GM12892 (cell line): ENCODE data around the gene SEMA4F.

Experiments used
- POLR2A ChIP-seq: IDR thresholded peaks from 2 replicates; pipeline ENCODE4 v1.6.1; 2011; ENCODE audit warnings: low read depth, low read length, control low read depth
- POLR2AphosphoS5 ChIP-seq: IDR thresholded peaks from 2 replicates; pipeline ENCODE4 v1.6.1; 2011; ENCODE audit warnings: low read depth, low read length, control low read depth

DNA sequence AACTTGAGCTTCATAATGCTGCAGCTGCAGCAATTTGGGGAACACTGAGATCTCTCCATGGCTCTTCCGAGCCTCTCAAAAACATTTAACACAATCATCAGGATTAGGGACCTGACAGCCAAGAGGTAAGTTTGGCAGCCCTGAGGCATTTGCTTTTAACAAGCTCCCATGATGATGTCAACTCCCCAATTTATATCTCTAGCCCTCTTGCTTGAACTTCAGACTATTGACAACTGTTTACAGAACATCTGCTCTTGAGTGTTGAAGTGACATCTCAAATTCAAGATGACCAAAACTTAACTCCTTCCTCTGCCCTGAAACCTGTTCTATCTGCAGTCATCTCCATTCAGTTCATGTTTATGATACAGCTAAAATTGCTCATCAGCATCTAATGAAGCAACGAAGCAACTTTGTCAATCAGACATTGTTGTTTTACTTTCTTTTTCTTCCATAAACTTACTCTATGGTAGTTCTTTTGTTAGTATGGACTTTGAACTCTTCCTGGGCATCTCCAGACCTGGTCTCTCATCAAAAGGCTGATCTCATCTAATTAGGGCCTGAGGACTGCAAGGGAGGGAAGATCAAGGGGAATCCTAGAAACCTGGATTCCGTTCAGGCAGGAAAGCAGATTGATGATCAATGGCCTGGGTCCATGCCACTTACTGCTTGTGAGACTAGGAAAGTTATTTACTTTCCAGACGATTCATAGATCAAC, 48.1 kb downstream of the SEMA4F start:
- TF ChIP-seq POLR2A (no peak), POLR2AphosphoS5 (no peak)
